DND-41 (cell line): ENCODE results near the gene CYP4A22.

Source experiments
- EZH2 ChIP-seq: IDR thresholded peaks from 3 replicates; pipeline ENCODE4 v1.6.1; 2012; ENCODE audit warnings: borderline replicate concordance, low read depth, mild to moderate bottlenecking, moderate library complexity, low read length, inconsistent platforms; ENCODE audit not compliant: severe bottlenecking
- TF ChIP-seq, protein P1 (sequence below): IDR thresholded peaks from 2 replicates; pipeline ENCODE4 v1.5.1; 2012; ENCODE audit warnings: borderline replicate concordance, low read length, moderate library complexity, mild to moderate bottlenecking; ENCODE audit not compliant: poor library complexity, severe bottlenecking; ENCODE audit errors: extremely low read depth

- no peak for TF ChIP-seq EZH2
- TF ChIP-seq, protein P1, sequence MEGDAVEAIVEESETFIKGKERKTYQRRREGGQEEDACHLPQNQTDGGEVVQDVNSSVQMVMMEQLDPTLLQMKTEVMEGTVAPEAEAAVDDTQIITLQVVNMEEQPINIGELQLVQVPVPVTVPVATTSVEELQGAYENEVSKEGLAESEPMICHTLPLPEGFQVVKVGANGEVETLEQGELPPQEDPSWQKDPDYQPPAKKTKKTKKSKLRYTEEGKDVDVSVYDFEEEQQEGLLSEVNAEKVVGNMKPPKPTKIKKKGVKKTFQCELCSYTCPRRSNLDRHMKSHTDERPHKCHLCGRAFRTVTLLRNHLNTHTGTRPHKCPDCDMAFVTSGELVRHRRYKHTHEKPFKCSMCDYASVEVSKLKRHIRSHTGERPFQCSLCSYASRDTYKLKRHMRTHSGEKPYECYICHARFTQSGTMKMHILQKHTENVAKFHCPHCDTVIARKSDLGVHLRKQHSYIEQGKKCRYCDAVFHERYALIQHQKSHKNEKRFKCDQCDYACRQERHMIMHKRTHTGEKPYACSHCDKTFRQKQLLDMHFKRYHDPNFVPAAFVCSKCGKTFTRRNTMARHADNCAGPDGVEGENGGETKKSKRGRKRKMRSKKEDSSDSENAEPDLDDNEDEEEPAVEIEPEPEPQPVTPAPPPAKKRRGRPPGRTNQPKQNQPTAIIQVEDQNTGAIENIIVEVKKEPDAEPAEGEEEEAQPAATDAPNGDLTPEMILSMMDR: no peak
Observed at GRCh38 chr1:47180603-47181094, 43.4 kb downstream of the CYP4A22 start.
